Neutrophil (primary cell): ENCODE results near the gene FOSL1.

Source experiments
- H3K27ac ChIP-seq: fragments of 200-600 bp; sonication (generic); 2 replicates; pipeline ENCODE4 v1.5.1; 2016; ENCODE audit warnings: mild to moderate bottlenecking, moderate library complexity
- H3K27me3 ChIP-seq: fragments of 200-600 bp; sonication (generic); 2 replicates; pipeline ENCODE4 v1.6.0; 2016; ENCODE audit warnings: mild to moderate bottlenecking
- H3K36me3 ChIP-seq: fragments of 200-600 bp; sonication (generic); 2 replicates; pipeline ENCODE4 v1.5.1; 2017
- H3K4me1 ChIP-seq, 2 experiments: fragments of 200-600 bp in 1 of 2; sonication (generic) in 1 of 2; 1 replicate in 1 of 2; 2 replicates in 1 of 2; pipeline versions ENCODE4 v1.5.1 to v1.6.1; 2013 to 2016; ENCODE audit warnings: low read depth in 1 of 2, low read length in 1 of 2, mild to moderate bottlenecking in 1 of 2, moderate library complexity in 1 of 2; ENCODE audit not compliant: control insufficient read depth in 1 of 2, insufficient read depth in 1 of 2
- H3K4me3 ChIP-seq, 2 experiments: fragments of 200-600 bp in 1 of 2; sonication (generic) in 1 of 2; 1 replicate in 1 of 2; 2 replicates in 1 of 2; pipeline ENCODE4 v1.5.1; 2013 to 2016; ENCODE audit warnings: low read depth in 1 of 2, low read length in 1 of 2, mild to moderate bottlenecking in 1 of 2, moderate library complexity in 1 of 2
- H3K9me3 ChIP-seq: fragments of 200-600 bp; sonication (generic); 2 replicates; pipeline ENCODE4 v1.5.1; 2016
- TF ChIP-seq, protein P1 (sequence below): fragments of 200-600 bp; sonication (generic); IDR thresholded peaks from 2 replicates; pipeline ENCODE4 v1.5.1; 2016; ENCODE audit warnings: antibody characterized with exemption

The FOSL1 gene

DNA sequence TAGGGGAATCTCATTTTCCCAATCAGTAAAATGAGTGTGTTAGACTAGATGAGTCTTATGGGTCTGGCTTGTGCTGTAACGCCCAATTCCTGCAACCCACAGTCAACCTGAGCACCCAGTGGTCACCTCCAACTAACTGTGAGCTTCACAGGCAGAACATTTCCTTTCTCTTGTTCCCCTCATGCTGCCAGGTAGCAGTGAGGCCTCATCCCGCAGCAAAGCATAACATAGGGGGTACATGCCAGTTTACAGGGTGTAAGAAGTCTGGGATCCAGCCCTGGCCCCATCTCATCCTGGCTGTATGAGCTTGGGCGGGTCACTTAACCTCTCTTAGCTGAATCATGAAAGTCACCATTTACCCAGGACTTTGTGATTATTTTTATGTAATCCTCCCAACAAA, 31.3 kb downstream of the FOSL1 start:
- no peaks in the 10 kb centered on the region for H3K9me3 ChIP-seq
- TF ChIP-seq, protein P1, sequence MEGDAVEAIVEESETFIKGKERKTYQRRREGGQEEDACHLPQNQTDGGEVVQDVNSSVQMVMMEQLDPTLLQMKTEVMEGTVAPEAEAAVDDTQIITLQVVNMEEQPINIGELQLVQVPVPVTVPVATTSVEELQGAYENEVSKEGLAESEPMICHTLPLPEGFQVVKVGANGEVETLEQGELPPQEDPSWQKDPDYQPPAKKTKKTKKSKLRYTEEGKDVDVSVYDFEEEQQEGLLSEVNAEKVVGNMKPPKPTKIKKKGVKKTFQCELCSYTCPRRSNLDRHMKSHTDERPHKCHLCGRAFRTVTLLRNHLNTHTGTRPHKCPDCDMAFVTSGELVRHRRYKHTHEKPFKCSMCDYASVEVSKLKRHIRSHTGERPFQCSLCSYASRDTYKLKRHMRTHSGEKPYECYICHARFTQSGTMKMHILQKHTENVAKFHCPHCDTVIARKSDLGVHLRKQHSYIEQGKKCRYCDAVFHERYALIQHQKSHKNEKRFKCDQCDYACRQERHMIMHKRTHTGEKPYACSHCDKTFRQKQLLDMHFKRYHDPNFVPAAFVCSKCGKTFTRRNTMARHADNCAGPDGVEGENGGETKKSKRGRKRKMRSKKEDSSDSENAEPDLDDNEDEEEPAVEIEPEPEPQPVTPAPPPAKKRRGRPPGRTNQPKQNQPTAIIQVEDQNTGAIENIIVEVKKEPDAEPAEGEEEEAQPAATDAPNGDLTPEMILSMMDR = no peak
- no peaks in the 10 kb centered on the region for H3K27me3 ChIP-seq
- peaks cover 39 to 43% of the 10 kb centered on the region in 2 experiments for H3K4me1 ChIP-seq
- peaks cover 44% of the 10 kb centered on the region for H3K36me3 ChIP-seq
- no peak overlapping the region for H3K4me3 ChIP-seq
- no peak overlapping the region for H3K27ac ChIP-seq

DNA sequence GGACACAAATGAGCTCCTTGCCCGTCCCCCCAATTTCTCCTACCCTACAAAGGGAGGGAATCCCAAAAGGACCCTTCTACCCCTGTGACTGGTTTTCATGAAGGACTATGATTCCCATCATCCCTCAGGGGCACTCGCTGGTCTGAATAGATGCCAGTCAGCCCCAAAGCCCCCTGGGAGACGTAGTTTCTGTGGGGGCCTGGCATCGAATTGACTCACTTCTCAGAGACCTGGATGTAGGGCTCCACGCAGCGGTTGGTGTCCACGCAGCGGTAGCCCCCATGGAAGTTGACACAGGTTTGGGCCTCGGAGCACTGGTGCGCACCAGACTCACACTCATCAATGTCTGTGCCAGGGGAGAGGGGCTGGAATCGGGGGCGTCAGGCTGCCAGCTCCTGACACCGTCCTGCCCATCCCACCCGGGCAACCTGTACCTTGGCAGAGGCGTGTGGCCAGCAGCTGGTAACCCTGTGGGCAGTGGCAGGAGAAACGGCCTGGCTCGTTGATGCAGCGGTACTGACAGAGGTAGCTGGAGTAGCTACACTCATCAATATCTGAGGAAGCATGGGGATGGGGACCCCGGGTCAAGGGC, 32.0 kb downstream of the FOSL1 start:
- Histone ChIP-seq H3K4me3 (no peak overlapping the region), H3K27me3 (no peaks in the 10 kb centered on the region), H3K36me3 (peaks cover 51% of the 10 kb centered on the region), H3K9me3 (no peaks in the 10 kb centered on the region), H3K4me1 (peaks cover 34 to 35% of the 10 kb centered on the region in 2 experiments), H3K27ac (no peak overlapping the region)
- TF ChIP-seq, protein P1 = no peak

DNA sequence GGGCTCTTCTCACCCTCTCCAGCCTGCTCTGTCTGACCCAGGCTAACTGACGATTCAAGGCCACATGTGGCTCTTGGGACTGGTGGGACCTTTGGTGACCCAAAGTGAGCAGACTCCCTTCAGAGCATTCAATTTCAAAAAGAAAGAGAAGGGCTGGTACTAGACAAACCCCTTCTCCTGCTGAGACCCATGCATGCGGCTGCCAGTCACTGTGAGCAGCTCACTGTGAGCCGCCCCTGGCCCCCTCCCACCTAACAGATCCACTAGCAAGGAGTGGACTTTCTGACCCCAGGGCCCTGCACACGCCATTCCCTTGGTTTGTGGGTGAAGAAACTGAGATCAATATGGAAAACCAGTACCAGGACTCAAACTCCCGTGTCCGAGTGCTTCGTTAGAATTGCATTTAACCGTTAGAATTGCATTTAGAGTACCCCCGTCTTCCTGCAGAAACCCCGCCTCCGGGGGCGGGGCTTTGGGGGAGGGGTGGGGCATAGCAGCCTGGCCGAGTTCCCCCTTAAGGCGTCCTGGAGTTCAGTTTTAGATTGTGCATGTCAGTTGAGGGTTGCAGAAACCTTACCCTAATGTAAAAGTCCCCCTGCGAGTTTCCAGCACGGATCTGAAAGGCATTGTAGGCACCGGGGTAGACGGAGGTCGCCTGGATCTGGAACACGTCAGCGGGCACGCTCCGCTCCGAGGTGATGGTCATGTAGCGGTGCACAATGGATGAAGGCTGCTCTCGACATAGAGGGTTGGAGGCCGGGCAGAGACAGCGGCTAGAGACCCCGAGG, 32.7 kb downstream of the FOSL1 start:
- Histone ChIP-seq H3K9me3 (no peaks in the 10 kb centered on the region), H3K36me3 (peaks cover 58% of the 10 kb centered on the region), H3K27ac (no peak overlapping the region), H3K27me3 (no peaks in the 10 kb centered on the region), H3K4me1 (peaks cover 30% of the 10 kb centered on the region in 2 experiments), H3K4me3 (no peak overlapping the region)
- TF ChIP-seq, protein P1 = no peak

DNA sequence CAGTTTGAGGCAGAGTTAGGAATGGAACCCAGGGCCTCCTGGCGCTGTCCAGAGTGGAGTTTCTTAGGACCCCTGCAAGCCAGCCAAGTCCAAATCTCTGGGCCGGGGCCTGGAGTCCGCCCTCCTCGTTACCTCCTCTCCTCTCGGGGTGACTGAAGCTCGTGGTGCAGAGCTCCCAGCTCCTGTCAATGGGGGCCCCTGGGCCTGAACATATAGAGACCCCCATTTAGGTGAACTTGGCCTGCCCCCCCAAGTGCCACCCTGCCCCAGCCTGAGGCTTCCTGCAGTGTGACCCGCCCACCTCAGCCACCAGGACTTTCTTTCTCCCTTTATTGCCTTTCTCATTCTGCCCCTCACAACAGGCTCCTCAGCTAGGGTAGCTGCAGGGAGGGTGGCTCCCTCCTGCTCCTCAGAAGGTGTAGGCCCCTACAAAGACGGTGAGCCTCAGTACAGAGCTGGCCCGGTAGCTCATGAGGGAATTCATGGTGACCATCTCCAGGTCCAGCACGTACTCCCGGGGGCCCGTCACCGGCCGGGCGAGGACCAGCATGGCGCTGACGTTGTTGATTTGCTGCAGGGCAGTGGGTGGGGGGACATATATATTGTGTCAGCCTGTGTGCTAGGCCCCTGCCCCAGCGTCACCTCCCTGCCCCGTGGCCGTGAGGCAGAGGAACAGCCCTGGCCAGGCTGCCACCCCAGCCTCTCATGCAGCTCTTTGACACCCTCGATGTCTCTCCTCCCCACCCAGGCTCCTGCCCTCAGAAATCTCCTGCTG, 33.5 kb downstream of the FOSL1 start:
- no peak overlapping the region for H3K4me3 ChIP-seq
- TF ChIP-seq, protein P1 = no peak
- peaks cover 62% of the 10 kb centered on the region for H3K36me3 ChIP-seq
- no peaks in the 10 kb centered on the region for H3K27me3 ChIP-seq
- H3K9me3 ChIP-seq = no peaks in the 10 kb centered on the region
- H3K27ac ChIP-seq = no peak overlapping the region
- H3K4me1 ChIP-seq = peaks cover 26 to 32% of the 10 kb centered on the region in 2 experiments

DNA sequence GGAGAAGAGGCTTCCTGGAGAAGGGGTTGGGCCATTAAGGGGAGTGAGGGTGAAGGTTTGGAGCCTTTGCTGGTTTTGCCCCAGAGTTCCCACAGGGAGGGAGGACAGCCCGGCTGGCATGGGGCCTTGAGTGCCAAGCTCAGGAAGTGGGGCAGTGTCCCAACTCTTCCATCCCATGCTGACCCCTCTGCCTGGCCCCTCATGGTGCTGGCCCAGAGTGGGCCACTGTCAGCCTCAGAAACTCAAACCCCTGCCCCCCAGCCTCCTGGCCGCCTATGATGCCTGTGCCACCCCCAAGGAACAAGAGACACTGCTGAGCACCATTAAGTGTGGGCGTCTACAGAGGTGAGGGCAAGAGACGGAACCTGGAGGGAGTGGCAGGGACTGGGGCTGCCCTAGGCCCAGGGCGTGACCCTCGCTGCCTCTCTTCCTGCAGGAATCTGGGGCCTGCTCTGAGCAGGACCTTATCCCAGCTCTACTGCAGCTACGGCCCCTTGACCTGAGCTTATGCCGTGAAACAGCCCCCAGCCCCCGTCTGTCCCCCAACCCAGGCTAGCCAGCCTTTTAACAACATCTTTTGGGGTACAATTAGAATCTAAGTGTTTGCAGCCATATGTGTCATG, 34.5 kb downstream of the FOSL1 start:
- TF ChIP-seq, protein P1 = no peak
- Histone ChIP-seq H3K27ac (no peak overlapping the region), H3K4me1 (peaks cover 26 to 32% of the 10 kb centered on the region in 2 experiments), H3K36me3 (peaks cover 62% of the 10 kb centered on the region), H3K9me3 (no peaks in the 10 kb centered on the region), H3K27me3 (no peaks in the 10 kb centered on the region), H3K4me3 (no peak overlapping the region)
